ENCODE results near the gene ELP4. TPM values are rescaled to one million over a fixed set of nuclear protein-coding genes. Genes with fewer than 3 reads are reported as not detected.

Gene ELP4
- total and polyA plus RNA-seq, 2 experiments from 2014 or later: 16.6 to 28.7 TPM

- Histone ChIP-seq H3K4me1 (ENCODE audit: low read depth) (no peaks in the 10 kb centered on the region), H3K27me3 (peaks cover 100% of the 10 kb centered on the region), H3K9me3 (ENCODE audit: low read depth) (no peaks in the 10 kb centered on the region), H3K27ac (no peak overlapping the region), H3K4me3 (no peak overlapping the region), H3K36me3 (no peaks in the 10 kb centered on the region)
- no peak for DNase-seq (ENCODE audit: low read depth in 1 of 2, low spot score in 1 of 2)
- TF ChIP-seq CTCF (IDR thresholded peaks at IDR 0.05; ENCODE audit: low read depth, low read length): no peak
Observed at GRCh38 chr11:31828217-31828616, 318.6 kb downstream of the ELP4 start.

DNA sequence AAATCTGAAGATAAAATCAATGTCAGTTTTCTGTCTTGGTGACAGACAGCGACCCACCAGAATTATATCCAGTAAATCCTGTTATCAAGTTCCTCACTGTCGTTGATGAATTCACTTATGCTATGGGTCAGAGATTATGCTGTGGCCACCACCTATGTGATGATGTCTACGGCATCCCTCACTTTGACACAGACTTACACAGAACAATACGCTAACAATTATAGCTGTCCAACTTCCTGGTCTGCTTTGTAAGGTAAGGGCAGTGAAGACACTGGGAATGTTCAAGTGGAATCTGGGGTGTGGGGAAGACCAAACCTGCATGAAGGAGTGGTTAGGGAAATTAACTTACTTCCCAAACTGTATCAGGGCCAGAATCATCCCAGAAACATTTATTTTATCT lies 320.8 kb downstream of the ELP4 start:
- no peak overlapping the region for H3K27ac ChIP-seq
- H3K4me1 ChIP-seq (ENCODE audit: low read depth): no peaks in the 10 kb centered on the region
- no peak for TF ChIP-seq CTCF (IDR thresholded peaks at IDR 0.05; ENCODE audit: low read depth, low read length)
- H3K9me3 ChIP-seq (ENCODE audit: low read depth): no peaks in the 10 kb centered on the region
- no peaks in the 10 kb centered on the region for H3K36me3 ChIP-seq
- H3K27me3 ChIP-seq: peaks cover 100% of the 10 kb centered on the region
- DNase-seq (ENCODE audit: low read depth in 1 of 2, low spot score in 1 of 2): no peak
- H3K4me3 ChIP-seq: no peak overlapping the region

- peaks cover 99% of the 10 kb centered on the region for H3K27me3 ChIP-seq
- no peak for TF ChIP-seq CTCF (IDR thresholded peaks at IDR 0.05; ENCODE audit: low read depth, low read length)
Observed at GRCh38 chr11:31834237-31834636, 324.7 kb downstream of the ELP4 start.

More at GRCh38 chr11:31834237-31834636, 324.7 kb downstream of the ELP4 start:
- H3K27ac ChIP-seq: no peak overlapping the region
- H3K36me3 ChIP-seq: no peaks in the 10 kb centered on the region
- DNase-seq (ENCODE audit: low read depth in 1 of 2, low spot score in 1 of 2): no peak
- H3K4me1 ChIP-seq (ENCODE audit: low read depth): no peaks in the 10 kb centered on the region
- no peaks in the 10 kb centered on the region for H3K9me3 ChIP-seq (ENCODE audit: low read depth)
- H3K4me3 ChIP-seq: no peak overlapping the region

Other genes with a start within 250 kb of the ELP4 start
- gene DCDC1, start 140.0 kb upstream of the ELP4 start, total RNA-seq: 1.0 and 1.1 TPM in 2 replicates
- gene DCDC1, start 140.0 kb upstream of the ELP4 start, polyA plus RNA-seq: 0.76 TPM in 1 of 2 replicates, not detected in the other
- gene DNAJC24, start 139.9 kb upstream of the ELP4 start, total RNA-seq: 12.1 and 12.2 TPM in 2 replicates
- gene DNAJC24, start 139.9 kb upstream of the ELP4 start, polyA plus RNA-seq: 6.1 and 13.8 TPM in 2 replicates
- gene IMMP1L, start 145 bp upstream of the ELP4 start, total RNA-seq: 35.5 and 110 TPM in 2 replicates
- 113 and 140 TPM in 2 replicates for gene IMMP1L, start 145 bp upstream of the ELP4 start, polyA plus RNA-seq

All from cardiac muscle cell (in vitro differentiated cells and primary cell).